H1 (cell line): ENCODE results near the gene CORT.

Source experiments
- ATF2 ChIP-seq: IDR thresholded peaks from 2 replicates; pipeline ENCODE4 v1.6.1; 2012; ENCODE audit warnings: low read length, inconsistent platforms
- CTCF ChIP-seq, 3 experiments: IDR thresholded peaks; 1 replicate in 2 of 3; 2 replicates in 1 of 3; pipeline versions ENCODE4 v1.5.1 to v1.6.1; 2011; ENCODE audit warnings: low read length in 3 of 3, mild to moderate bottlenecking in 3 of 3, inconsistent platforms in 2 of 3, low read depth in 1 of 3, moderate library complexity in 1 of 3; ENCODE audit not compliant: insufficient read depth in 1 of 3; ENCODE audit errors: control extremely low read depth in 1 of 3
- GABPA ChIP-seq: IDR thresholded peaks from 2 replicates; pipeline ENCODE4 v1.6.1; 2011; ENCODE audit warnings: mild to moderate bottlenecking, low read length, moderate library complexity, borderline replicate concordance; ENCODE audit not compliant: insufficient read depth
- JUN ChIP-seq: IDR thresholded peaks from 2 replicates; pipeline ENCODE4 v1.6.1; 2011; ENCODE audit warnings: low read depth, mild to moderate bottlenecking, improper control_type of control experiment, low read length
- RXRA ChIP-seq: IDR thresholded peaks from 2 replicates; pipeline ENCODE4 v1.6.1; 2011; ENCODE audit warnings: low read depth, mild to moderate bottlenecking, low read length, moderate library complexity; ENCODE audit not compliant: insufficient read depth
- SP2 ChIP-seq: IDR thresholded peaks from 2 replicates; pipeline ENCODE4 v1.6.1; 2012; ENCODE audit warnings: mild to moderate bottlenecking, low read length, inconsistent platforms

GRCh38 chr1:10415211-10415930 is 34.5 kb upstream of the CORT start:
- TF ChIP-seq CTCF (IDR thresholded peaks at IDR 0.05; ENCODE audit: control extremely low read depth in 1 of 3, insufficient read depth in 1 of 3, low read depth in 1 of 3, low read length in 3 of 3): no peak
- TF ChIP-seq RXRA: no peak
- no peak for TF ChIP-seq SP2
- no peak for TF ChIP-seq JUN
- TF ChIP-seq ATF2: no peak
- no peak for TF ChIP-seq GABPA
